Heart left ventricle (tissue), 16 donors: Measurements from ENCODE around the gene CACNA1D. TPM values are rescaled to one million over a fixed set of nuclear protein-coding genes. Genes with fewer than 3 reads are reported as not detected.

Source experiments
- ATAC-seq, 4 donors: fragments of 200-7000 bp; cut with Tn5 transposase; one replicate each; pipeline ENCODE4 v1.9.1; 2020 to 2022; ENCODE audit warnings: moderate library complexity in 4 of 4, mild to moderate bottlenecking in 3 of 4, moderate number of reproducible peaks in 1 of 4
- DNase-seq, 5 donors: peaks; one replicate each; pipeline ENCODE4 v3.0.0-alpha.2; 2020
- H3K27ac ChIP-seq, 12 donors: fragments of 200-600 bp; sonication (generic) in 4 of 12; one replicate each; pipeline versions ENCODE4 v1.5.0 to v1.8.0; 2016 to 2022; ENCODE audit warnings: mild to moderate bottlenecking in 2 of 12
- H3K27me3 ChIP-seq, 9 donors: fragments of 200-600 bp; sonication (generic) in 2 of 9; one replicate each; pipeline versions ENCODE4 v1.5.1 to v1.8.0; 2016 to 2022; ENCODE audit warnings: mild to moderate bottlenecking in 3 of 9
- H3K36me3 ChIP-seq, 9 donors: fragments of 200-600 bp; sonication (generic) in 2 of 9; one replicate each; pipeline versions ENCODE4 v1.5.0 to v1.8.0; 2018 to 2022; ENCODE audit warnings: mild to moderate bottlenecking in 2 of 9
- H3K4me1 ChIP-seq, 12 donors: fragments of 200-600 bp; sonication (generic) in 4 of 12; one replicate each; pipeline versions ENCODE4 v1.5.0 to v1.8.0; 2016 to 2022; ENCODE audit warnings: mild to moderate bottlenecking in 3 of 12
- H3K4me3 ChIP-seq, 12 donors: fragments of 200-600 bp; sonication (generic) in 4 of 12; one replicate each; pipeline versions ENCODE4 v1.5.0 to v1.8.0; 2017 to 2022; ENCODE audit warnings: mild to moderate bottlenecking in 9 of 12, moderate library complexity in 4 of 12
- H3K9me3 ChIP-seq, 12 donors: fragments of 200-600 bp; sonication (generic) in 4 of 12; one replicate each; pipeline versions ENCODE4 v1.5.0 to v1.8.0; 2016 to 2022; ENCODE audit warnings: mild to moderate bottlenecking in 1 of 12
- POLR2A ChIP-seq, 2 donors: fragments of 450-650 bp; IDR thresholded peaks; one replicate each; pipeline ENCODE4 v1.6.1; 2017; ENCODE audit warnings: antibody characterized with exemption in 2 of 2, mild to moderate bottlenecking in 2 of 2, moderate library complexity in 2 of 2
- WGBS, 4 donors: extraction: QIAGEN DNeasy Blood & Tissue Kit in 2 of 4; methylation state at CpG; one replicate each; pipeline versions ENCODE4 v1.1.5 to v1.1.7; 2013 to 2018; 5-methylcytosine and 5-hydroxymethylcytosine counted together
- intact Hi-C, 10 donors: fragments of 100-400 bp; cut with DNase I; formaldehyde crosslinking; loops; one replicate each; pipeline versions ENCODE4 v1.11.1 to v1.14.2; 2022
- polyA plus RNA-seq, 2 donors: library from polyadenylated mRNA; stranded (reverse); fragments of 200-250 nt; gene quantifications; one replicate each; pipeline ENCODE4 v1.2.3, GENCODE V29; 2013
- total RNA-seq, 9 donors: library from RNA; depleted of rRNA in 2 of 9; stranded (reverse); fragments of >200 nt in 2 of 9; fragmentation: NEBNext Ultra II Directional in 3 of 9; extraction: Animal tissue kit (Norgen Biotek cat#: 25700) in 3 of 9; gene quantifications; one replicate each; pipeline versions ENCODE4 v1.1.0 to v1.2.4, GENCODE V29; 2016 to 2023
- TF ChIP-seq, protein P1 (sequence below), 12 donors: fragments of 200-600 bp; sonication (generic) in 4 of 12; IDR thresholded peaks; one replicate each; pipeline versions ENCODE4 v1.5.0 to v1.8.0; 2018 to 2022; ENCODE audit warnings: antibody characterized with exemption in 12 of 12, mild to moderate bottlenecking in 5 of 12
- donor health status: ischemic (EF 13 %, LVEDD 7.1; RV severe dilation, severe dysfunction).
- donor health status: healthy with polysubstance abuse.
- donor health status: DM: no; HTN: yes; CAD: no.
- donor health status: DM: no; HTN: no; CAD: no.
- donor health status: ischemic (EF 25% LVEDD 6.9; RV normal size, moderate dysfunction).
- donor health status: ischemic (EF 25% LVEDD 5.7; RV mildly dilated, moderate dysfunction).
- donor health status: healthy.
- donor health status: DM: yes; HTN: yes; CAD: no.
- donor health status: ischemic (EF 35%, LVEDD 5.7; RV mildly dilated, moderate dysfunction).
- donor health status: nonischemic (EF 11% LVEDD 7.7; RV severe dilation, severe dysfunction).
- donor health status: DM: yes; HTN: yes; CAD: no.
- donor health status: PGD.
- donor health status: ischemic (EF 29% LVEDD 5.4; RV normal size, mild dysfunction).
- donor health status: nonischemic (EF 23%, LVEDD 6.1; RV moderate dilation, normal function).

Gene CACNA1D
- total and polyA plus RNA-seq, 11 donors, result 0.06 to 2.4 (median 0.40) TPM; not detected in 1

DNA sequence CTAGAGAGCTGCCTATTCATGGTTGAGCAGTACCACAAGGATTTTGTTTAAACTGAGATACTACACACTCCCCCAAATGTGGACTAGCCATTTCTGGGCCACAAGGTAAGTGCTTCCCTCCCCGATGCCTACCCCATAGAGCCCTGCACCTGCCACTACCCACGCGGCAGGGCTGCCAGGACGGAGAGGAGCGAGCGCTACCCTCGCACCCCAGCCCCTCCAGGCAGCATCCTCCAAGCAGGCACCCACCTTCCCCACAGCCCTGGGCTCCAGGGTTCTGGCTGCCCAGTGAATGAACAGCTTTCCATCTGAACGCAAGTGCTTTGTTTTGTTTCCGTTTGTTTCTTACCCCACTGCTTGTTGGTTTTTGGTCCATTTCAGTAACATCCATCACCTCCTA is 292.6 kb downstream of the CACNA1D start:
- DNase-seq, result no peak
- Histone ChIP-seq H3K4me1 (no peaks in the 10 kb centered on the region), H3K9me3 (no peaks in the 10 kb centered on the region), H3K36me3 (no peaks in the 10 kb centered on the region), H3K27ac (no peak overlapping the region), H3K27me3 (peaks cover 0 to 5% (median 0%) of the 10 kb centered on the region in 9 donors), H3K4me3 (no peak overlapping the region)
- no peak for ATAC-seq
- intact Hi-C loops, result no loop called here
- WGBS, 4 donors, result 81 to 91% (median 88%) methylated on average over 9 of the region's 9 CpGs
- no peak for TF ChIP-seq POLR2A (IDR thresholded peaks at IDR 0.05)
- TF ChIP-seq, protein P1, sequence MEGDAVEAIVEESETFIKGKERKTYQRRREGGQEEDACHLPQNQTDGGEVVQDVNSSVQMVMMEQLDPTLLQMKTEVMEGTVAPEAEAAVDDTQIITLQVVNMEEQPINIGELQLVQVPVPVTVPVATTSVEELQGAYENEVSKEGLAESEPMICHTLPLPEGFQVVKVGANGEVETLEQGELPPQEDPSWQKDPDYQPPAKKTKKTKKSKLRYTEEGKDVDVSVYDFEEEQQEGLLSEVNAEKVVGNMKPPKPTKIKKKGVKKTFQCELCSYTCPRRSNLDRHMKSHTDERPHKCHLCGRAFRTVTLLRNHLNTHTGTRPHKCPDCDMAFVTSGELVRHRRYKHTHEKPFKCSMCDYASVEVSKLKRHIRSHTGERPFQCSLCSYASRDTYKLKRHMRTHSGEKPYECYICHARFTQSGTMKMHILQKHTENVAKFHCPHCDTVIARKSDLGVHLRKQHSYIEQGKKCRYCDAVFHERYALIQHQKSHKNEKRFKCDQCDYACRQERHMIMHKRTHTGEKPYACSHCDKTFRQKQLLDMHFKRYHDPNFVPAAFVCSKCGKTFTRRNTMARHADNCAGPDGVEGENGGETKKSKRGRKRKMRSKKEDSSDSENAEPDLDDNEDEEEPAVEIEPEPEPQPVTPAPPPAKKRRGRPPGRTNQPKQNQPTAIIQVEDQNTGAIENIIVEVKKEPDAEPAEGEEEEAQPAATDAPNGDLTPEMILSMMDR (IDR thresholded peaks at IDR 0.05), result no peak

DNA sequence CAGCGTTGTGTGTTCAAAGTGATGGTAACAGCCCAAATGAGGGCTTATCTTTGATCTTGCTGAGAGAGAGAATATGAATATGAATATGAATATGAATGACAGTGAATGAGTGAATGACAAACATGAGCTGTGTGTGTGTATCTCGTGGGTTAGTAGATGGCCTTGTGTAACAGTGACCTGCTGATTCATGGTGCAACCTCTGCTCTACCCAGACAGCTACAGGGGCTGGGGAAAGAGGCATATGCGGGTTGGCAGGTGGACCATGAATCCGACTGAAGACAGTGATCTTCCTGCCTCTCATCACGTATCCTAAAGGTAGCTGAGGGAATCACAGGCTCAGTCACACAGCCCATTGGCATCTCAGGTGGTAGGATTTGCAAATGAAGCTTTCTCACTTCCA is 293.6 kb downstream of the CACNA1D start:
- no peak for ATAC-seq
- WGBS, 4 donors, result 64 to 75% (median 70%) methylated on average over 5 of the region's 5 CpGs

DNA sequence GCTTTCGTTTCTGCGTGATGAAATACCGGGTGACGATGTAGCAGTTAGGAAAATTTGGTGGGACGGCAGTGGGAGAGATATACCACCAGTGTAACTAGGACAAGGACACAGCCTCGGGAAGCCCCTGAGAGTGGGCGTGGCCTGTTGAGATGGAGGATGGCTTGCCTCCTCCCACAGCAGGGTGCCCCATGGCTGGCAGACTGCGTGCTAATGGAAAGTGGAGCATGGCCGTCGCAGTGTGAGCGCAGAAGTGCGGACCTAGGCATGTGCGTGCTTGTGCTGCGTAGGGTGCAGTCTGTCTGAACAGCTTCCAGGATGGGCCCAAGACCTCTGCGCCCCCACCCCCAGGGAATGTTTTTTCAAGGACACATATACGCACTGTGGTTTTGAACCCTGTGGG is 295.0 kb downstream of the CACNA1D start:
- Histone ChIP-seq H3K27me3 (peaks cover 0 to 5% (median 0%) of the 10 kb centered on the region in 9 donors), H3K9me3 (no peaks in the 10 kb centered on the region), H3K27ac (no peak overlapping the region), H3K4me1 (no peaks in the 10 kb centered on the region), H3K4me3 (no peak overlapping the region), H3K36me3 (no peaks in the 10 kb centered on the region)
- DNase-seq, result no peak
- intact Hi-C loops, result no loop called here
- 86 to 89% (median 88%) methylated on average over 16 of the region's 16 CpGs for WGBS, 4 donors
- TF ChIP-seq, protein P1 (IDR thresholded peaks at IDR 0.05), result no peak
- TF ChIP-seq POLR2A (IDR thresholded peaks at IDR 0.05), result no peak
- ATAC-seq, result no peak

More for the DNA sequence above, 293.6 kb downstream of the CACNA1D start:
- peaks cover 0 to 5% (median 0%) of the 10 kb centered on the region in 9 donors for H3K27me3 ChIP-seq
- no peak for DNase-seq
- no peak overlapping the region for H3K27ac ChIP-seq
- TF ChIP-seq, protein P1 (IDR thresholded peaks at IDR 0.05), result no peak
- TF ChIP-seq POLR2A (IDR thresholded peaks at IDR 0.05), result no peak
- H3K9me3 ChIP-seq, result no peaks in the 10 kb centered on the region
- H3K36me3 ChIP-seq, result no peaks in the 10 kb centered on the region
- H3K4me3 ChIP-seq, result no peak overlapping the region
- H3K4me1 ChIP-seq, result no peaks in the 10 kb centered on the region
- intact Hi-C loops, result no loop called here

DNA sequence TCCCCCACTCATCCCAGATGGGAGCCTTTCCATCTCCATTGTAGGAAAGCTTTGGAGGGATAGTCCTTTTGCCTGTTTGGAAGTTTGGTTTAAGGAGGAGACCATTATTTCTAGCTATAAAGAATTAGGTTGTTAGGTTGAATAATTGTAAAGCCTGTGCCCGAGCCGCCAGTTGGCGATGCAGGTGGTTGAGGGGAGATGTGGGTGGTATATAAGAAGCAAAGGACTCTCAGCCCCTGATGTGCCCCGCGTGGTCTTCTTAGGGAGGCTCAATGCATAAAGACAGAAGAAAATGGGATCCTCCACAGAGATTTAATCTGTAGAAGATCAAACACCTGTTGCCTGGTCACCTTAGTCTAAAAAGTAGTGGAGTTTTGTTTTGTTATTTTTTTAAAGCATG is 296.1 kb downstream of the CACNA1D start:
- Histone ChIP-seq H3K27ac (no peak overlapping the region), H3K4me3 (no peak overlapping the region), H3K27me3 (peaks cover 0 to 5% (median 0%) of the 10 kb centered on the region in 9 donors), H3K4me1 (no peaks in the 10 kb centered on the region), H3K36me3 (no peaks in the 10 kb centered on the region), H3K9me3 (no peaks in the 10 kb centered on the region)
- no peak for TF ChIP-seq POLR2A (IDR thresholded peaks at IDR 0.05)
- TF ChIP-seq, protein P1 (IDR thresholded peaks at IDR 0.05), result no peak
- 92 to 96% (median 94%) methylated on average over 5 of the region's 5 CpGs for WGBS, 4 donors
- DNase-seq, result no peak
- intact Hi-C loops, result loop anchor here in 1 of 10 donors (5.0 kb wide), 1 partner anchor 58 kb away; no protein-coding TSS in a partner anchor
- ATAC-seq, result no peak
